ENCODE results near the gene INPP5A.
"Not testable (repeated sequence)": the region's sequence is repeated elsewhere in the genome, so short reads cannot be mapped to it uniquely, and the experiment has no call there.

INPP5A gene

GRCh38 chr10:132543916-132544743 is 6.5 kb downstream of the INPP5A start:
- DNase-seq: peak in 2 of 10 donors; percentile 19 to 56
- intact Hi-C loops (cut with DNase I): no loop called here

DNA sequence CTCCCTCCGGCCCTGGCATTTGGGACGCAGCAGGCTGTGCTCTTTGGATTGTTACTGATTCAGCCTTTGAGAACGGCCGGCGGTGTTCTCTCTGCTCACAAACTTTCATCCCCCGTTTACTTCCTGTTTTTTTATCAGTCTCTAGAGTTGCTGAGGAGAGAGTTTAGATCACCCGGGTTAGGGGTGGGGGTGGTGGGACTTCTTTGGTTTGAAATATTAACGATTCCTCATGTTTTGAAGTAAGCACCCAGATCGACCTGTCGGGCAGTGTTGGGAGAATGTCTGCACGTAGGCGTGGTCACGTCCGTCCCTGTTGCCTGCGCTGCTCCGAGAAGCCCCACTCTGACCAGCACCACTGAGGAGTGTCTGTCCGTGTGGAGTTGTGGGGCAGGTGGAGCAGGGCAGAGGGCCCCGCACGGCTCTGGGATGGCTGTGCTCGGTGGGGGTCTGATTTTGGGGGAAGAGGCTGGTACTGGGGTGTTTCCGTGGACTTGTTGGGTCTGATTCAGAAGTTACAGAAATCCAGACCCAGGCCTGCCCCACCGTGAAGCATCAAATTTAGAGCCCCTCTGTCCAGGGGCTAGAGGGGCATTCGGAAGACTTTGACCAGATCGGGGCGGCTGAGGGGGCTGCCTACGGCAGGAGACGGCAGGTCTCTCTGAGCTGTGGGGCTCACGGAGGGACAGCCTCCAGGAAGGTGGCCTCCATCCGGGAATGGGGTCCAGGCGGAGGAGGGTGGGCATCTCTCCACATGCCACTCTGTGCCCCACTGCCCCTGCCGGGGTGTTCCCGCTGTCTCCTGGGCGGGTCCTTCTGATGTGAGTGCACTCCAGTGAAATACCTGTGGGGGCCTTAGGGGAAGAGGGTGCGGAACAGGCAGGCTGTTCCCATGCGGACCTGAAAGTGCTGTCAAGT is 7.4 kb downstream of the INPP5A start:
- intact Hi-C loops (cut with DNase I): no loop called here
- DNase-seq: peak in 2 of 10 donors; percentile 50 to 70

- intact Hi-C loops (cut with DNase I): no loop called here
- DNase-seq: peak in 3 of 10 donors; percentile 21 to 74 (median 50)
These were observed 8.2 kb downstream of the INPP5A start for GRCh38 chr10:132545659-132546367.

DNA sequence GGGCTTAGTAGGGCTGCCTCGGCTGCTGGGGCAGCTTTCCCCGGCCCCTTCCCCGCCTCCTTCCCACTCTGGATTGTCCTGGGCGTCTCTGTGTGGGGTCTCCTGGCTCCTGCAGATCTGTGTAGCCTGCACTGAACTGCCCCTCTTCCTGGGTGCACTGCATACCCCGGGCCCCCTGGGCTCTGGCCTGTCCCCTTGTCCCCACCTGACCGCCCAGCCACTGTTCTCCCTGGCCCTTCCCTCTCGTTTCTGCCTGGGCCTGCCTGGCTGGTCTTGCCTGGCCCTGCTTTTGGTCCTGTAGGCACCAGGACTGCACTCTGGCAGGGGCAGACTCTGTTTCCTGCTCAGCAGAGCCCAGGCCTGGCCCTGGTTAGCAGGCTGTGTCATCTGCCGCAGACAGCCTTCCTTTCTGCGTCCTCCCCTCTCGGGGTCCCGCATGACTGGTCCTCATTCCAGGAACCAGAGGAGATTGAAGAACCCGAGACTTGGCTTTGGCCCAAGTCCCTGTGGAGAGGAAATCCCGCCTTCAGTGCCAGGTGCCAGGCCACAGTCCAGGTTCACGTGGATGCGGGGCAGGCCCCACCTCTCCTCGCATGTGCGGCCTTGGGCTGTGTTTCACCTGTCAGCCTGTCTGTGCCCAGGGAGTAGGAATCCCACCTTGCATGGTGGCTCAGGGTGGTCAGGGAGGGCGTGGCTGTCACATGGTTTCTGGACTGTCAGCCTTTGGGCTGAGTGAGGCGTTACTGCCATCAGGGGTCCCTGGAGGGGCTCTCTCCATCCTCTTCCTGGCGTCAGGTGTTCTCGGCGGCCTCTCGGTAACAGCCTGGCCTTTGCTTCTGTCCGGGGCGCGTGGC is 9.2 kb downstream of the INPP5A start:
- intact Hi-C loops (cut with DNase I): no loop called here

GRCh38 chr10:132547421-132547861 is 9.9 kb downstream of the INPP5A start:
- peak in 4 of 10 donors; percentile 25 to 75 (median 66) for DNase-seq
- intact Hi-C loops (cut with DNase I): no loop called here

More for the DNA sequence above, 9.2 kb downstream of the INPP5A start:
- DNase-seq: peak in 2 of 10 donors; percentile 22 to 82

GRCh38 chr10:132548106-132548823 is 10.7 kb downstream of the INPP5A start:
- intact Hi-C loops (cut with DNase I): no loop called here
- peak in 4 of 10 donors; percentile 20 to 73 (median 44) for DNase-seq

GRCh38 chr10:132548869-132549268 is 11.3 kb downstream of the INPP5A start:
- intact Hi-C loops (cut with DNase I): no loop called here
- DNase-seq: peak in 2 of 10 donors; percentile 33 to 55

- intact Hi-C loops (cut with DNase I): no loop called here
These were observed 11.8 kb downstream of the INPP5A start for GRCh38 chr10:132549371-132549770.

GRCh38 chr10:132550366-132551092 is 12.9 kb downstream of the INPP5A start:
- DNase-seq: peak in 3 of 10 donors; percentile 24 to 81 (median 62)
- intact Hi-C loops (cut with DNase I): no loop called here

More at GRCh38 chr10:132549371-132549770, 11.8 kb downstream of the INPP5A start:
- DNase-seq: peak in 2 of 10 donors; percentile 55 to 65

GRCh38 chr10:132551093-132551807 is 13.7 kb downstream of the INPP5A start:
- peak in 2 of 10 donors; percentile 52 to 57 for DNase-seq

DNA sequence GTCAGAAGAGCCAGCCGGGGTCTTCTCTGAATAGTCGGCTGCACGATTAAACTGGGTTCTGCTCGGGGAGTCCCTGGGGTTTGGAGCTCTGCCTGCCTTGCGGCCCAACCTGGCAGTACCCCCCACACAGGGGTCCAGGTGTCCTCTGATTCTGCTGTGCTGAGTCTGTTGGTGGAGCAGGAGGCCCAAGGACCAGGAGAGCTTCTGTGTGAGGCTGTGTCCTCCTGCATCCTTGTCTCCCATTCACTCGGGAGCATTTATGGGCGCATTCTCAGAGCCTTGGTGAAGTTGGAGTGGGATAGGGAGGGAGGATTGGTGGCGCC is 14.2 kb downstream of the INPP5A start:
- intact Hi-C loops (cut with DNase I): no loop called here
- DNase-seq: peak in 1 of 10 donors; percentile 44

More at GRCh38 chr10:132551093-132551807, 13.7 kb downstream of the INPP5A start:
- intact Hi-C loops (cut with DNase I): no loop called here

GRCh38 chr10:132552635-132553034 is 15.0 kb downstream of the INPP5A start:
- intact Hi-C loops (cut with DNase I); DNase-seq: not testable (repeated sequence)

DNA sequence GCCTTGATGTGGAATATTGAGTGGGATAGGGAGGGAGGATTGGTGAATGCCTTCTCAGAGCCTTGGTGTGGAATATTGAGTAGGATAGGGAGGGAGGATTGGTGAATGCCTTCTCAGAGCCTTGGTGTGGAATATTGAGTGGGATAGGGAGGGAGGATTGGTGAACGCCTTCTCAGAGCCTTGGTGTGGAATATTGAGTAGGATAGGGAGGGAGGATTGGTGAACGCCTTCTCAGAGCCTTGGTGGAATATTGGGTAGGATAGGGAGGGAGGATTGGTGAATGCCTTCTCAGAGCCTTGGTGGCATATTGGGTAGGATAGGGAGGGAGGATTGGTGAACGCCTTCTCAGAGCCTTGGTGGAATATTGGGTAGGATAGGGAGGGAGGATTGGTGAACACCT is 16.0 kb downstream of the INPP5A start:
- DNase-seq; intact Hi-C loops (cut with DNase I): not testable (repeated sequence)

DNA sequence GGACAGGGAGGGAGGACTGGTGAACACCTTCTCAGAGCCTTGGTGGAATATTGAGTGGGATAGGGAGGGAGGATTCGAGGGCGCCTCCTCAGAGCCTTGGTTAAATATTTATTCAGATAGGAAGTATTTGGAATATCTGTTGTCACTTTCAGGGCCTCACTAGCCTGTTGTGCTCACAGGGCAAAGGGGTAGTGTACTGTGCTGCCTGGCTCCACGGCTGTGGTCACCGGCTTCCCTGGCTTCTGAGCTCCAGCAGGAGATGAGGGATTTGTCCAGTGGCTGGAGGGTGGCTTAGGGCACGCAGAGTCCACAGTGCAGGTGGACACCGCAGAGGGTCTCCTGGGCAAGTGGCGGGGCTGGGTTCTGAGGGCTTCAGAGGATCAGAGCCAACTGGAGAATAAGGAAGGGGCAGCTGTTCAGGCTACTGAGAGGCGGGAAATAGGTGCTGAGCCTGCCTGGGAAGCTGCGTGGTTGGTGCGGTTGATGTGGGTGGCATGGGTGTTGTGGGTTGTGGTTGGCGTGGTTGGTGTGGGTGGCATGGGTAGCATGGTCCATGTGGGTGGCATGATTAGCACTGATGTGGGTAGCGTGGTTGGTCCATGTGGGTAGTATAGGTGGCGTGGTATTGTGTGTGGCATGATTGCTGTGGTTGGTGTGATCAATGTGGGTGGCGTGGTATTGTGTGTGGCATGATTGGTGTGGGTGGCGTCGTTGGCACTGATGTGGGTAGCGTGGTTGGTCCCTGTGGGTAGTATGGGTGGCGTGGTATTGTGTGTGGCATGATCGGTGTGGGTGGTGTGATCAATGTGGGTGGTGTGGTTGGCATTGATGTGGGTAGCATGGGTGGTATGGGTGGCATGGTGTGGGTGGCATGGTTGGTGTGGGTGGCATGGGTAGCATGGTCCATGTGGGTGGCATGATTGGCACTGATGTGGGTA is 16.7 kb downstream of the INPP5A start:
- peak in 2 of 10 donors; percentile 39 to 40 for DNase-seq

GRCh38 chr10:132554991-132555647 is 17.5 kb downstream of the INPP5A start:
- DNase-seq: peak in 3 of 10 donors; percentile 46 to 75 (median 56)
- intact Hi-C loops (cut with DNase I): no loop called here

More for the DNA sequence above, 16.7 kb downstream of the INPP5A start:
- intact Hi-C loops (cut with DNase I): no loop called here
